LNCAP (cell line): ENCODE data around the gene DYRK2.

Source experiments
- TF ChIP-seq, protein P1 (sequence below): fragments of 450-650 bp; IDR thresholded peaks from 2 replicates; pipeline ENCODE4 v1.5.1; 2017; ENCODE audit warnings: mild to moderate bottlenecking

The DYRK2 gene

GRCh38 chr12:67691220-67691619, 42.7 kb downstream of the DYRK2 start:
- TF ChIP-seq, protein P1, sequence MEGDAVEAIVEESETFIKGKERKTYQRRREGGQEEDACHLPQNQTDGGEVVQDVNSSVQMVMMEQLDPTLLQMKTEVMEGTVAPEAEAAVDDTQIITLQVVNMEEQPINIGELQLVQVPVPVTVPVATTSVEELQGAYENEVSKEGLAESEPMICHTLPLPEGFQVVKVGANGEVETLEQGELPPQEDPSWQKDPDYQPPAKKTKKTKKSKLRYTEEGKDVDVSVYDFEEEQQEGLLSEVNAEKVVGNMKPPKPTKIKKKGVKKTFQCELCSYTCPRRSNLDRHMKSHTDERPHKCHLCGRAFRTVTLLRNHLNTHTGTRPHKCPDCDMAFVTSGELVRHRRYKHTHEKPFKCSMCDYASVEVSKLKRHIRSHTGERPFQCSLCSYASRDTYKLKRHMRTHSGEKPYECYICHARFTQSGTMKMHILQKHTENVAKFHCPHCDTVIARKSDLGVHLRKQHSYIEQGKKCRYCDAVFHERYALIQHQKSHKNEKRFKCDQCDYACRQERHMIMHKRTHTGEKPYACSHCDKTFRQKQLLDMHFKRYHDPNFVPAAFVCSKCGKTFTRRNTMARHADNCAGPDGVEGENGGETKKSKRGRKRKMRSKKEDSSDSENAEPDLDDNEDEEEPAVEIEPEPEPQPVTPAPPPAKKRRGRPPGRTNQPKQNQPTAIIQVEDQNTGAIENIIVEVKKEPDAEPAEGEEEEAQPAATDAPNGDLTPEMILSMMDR, result no peak

GRCh38 chr12:67692135-67692534, 43.6 kb downstream of the DYRK2 start:
- TF ChIP-seq, protein P1, result no peak

- TF ChIP-seq, protein P1, result no peak
Measured at GRCh38 chr12:67692966-67693365, 44.4 kb downstream of the DYRK2 start.

DNA sequence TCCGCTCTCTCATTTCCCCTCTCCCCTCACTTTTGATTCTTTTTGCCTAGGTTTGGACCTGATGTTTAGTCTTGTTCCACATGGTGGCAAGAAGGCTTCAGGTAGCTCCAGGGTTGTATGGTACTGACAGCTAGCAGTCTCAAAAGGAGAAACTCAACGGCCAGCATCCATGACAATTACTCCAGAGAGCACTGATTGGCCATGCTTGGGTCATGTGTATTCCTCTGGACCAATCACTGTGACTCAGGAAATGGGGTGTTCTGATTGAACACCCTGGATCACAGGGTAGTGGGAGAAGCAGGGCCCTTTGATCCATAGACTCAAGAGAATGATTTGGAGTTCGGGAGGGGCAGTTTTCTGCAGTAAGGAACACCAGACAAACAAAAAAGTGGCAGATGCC, 45.3 kb downstream of the DYRK2 start:
- TF ChIP-seq, protein P1, result no peak

DNA sequence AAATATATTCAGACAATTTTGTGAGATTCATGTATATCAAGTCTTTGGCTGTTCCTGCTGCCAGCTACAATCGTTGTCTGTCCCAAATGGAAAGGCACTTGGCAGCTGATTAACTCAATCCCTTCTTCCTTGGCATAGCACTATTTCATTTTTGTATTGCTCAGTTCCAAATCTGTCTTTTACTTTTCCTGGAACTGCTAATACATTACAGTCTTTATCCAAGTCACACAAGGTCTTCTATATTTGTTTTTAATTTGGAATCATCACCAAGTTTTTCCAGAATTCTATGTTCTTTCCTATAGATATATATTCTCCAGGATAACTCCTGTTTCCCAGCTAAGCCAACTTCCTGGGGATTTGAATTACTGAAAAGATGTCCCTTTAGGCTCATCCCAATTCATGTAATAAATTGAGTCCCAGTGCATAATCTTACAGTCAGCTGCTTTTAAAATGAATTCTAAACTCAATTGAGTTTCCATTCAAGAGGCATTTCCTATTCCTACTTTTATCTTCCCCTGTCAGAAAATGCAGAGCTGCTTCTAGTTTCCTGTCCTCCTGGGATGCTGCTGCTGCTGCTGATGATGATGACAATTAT, 45.9 kb downstream of the DYRK2 start:
- TF ChIP-seq, protein P1, result no peak

DNA sequence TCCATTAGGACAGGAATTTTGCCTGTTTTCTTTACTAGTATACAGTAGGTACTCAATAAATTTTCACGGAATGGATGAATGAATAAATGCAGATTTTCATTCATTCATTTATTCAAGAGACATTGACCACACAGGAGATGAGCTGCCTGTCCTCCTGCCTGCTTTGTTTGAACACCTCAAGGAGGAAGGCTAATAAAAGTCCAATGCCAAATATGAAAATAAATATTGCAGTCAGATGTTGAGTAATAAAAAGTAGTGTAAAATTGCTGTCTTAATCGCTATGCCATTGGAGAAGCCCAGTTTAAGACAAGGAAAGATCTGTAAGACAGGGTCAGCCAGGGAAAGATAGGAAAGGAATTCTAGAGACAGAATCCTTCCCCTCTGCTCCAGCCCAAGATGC, 47.4 kb downstream of the DYRK2 start:
- TF ChIP-seq, protein P1, result no peak

- TF ChIP-seq, protein P1, result no peak
Measured at GRCh38 chr12:67697443-67697842, 48.9 kb downstream of the DYRK2 start.

DNA sequence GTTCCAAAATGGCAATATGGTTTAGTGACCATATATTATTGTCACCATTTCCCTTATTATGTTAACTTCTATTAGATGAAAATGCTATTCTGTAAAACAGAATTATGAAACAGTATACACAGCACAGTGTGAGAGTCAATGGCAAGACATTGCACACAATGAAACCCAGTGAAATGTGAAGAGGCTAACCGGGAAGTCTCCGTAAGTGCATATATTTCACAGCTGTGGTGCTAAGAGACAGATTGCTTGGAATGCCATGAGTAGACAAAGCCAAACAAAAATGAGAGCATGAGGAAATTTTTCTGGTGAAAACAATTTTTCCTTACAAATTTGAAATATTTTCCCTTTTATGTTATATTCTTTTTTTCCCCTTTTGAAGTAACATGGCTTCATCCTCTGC, 49.4 kb downstream of the DYRK2 start:
- TF ChIP-seq, protein P1, result no peak
